ENCODE results near the gene C11orf24.

Gene C11orf24

GRCh38 chr11:68266936-68267880, 4.6 kb downstream of the C11orf24 start:
- H3K27me3 Mint-ChIP-seq = no peaks in the 10 kb centered on the region
- peaks cover 28% of the 10 kb centered on the region for H3K4me1 Mint-ChIP-seq
- H3K27ac Mint-ChIP-seq = no peak overlapping the region
- peaks cover 5% of the 10 kb centered on the region for H3K36me3 Mint-ChIP-seq
- H3K9me3 Mint-ChIP-seq = no peaks in the 10 kb centered on the region
- no peak overlapping the region for H3K4me3 Mint-ChIP-seq

GRCh38 chr11:68266121-68266891, 5.5 kb downstream of the C11orf24 start:
- H3K36me3 Mint-ChIP-seq = peaks cover 7% of the 10 kb centered on the region
- no peaks in the 10 kb centered on the region for H3K27me3 Mint-ChIP-seq
- H3K27ac Mint-ChIP-seq = no peak overlapping the region
- H3K4me3 Mint-ChIP-seq = no peak overlapping the region
- H3K4me1 Mint-ChIP-seq = peaks cover 28% of the 10 kb centered on the region
- no peaks in the 10 kb centered on the region for H3K9me3 Mint-ChIP-seq

GRCh38 chr11:68264741-68265540, 6.8 kb downstream of the C11orf24 start:
- Mint-ChIP-seq H3K27ac (no peak overlapping the region), H3K27me3 (no peaks in the 10 kb centered on the region), H3K36me3 (peaks cover 9% of the 10 kb centered on the region), H3K9me3 (no peaks in the 10 kb centered on the region), H3K4me1 (peaks cover 15% of the 10 kb centered on the region), H3K4me3 (no peak overlapping the region)

DNA sequence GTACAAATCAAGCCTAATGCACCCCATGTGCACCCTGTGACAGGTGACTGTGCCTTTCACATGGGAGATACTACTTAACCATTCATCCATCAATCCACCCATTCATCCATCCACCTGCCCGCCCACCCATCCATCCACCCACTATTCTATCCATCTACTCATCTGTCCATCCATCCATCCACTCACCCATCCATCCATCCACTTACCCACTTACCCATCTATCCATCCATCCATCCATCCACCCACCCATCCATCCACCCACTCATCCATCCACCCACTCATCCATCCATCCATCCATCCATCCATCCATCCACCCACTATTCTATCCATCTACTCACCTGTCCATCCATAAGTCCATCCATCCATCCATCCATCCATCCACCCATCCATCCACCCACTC, 7.5 kb downstream of the C11orf24 start:
- H3K4me1 Mint-ChIP-seq = peaks cover 8% of the 10 kb centered on the region
- no peaks in the 10 kb centered on the region for H3K27me3 Mint-ChIP-seq
- no peak overlapping the region for H3K4me3 Mint-ChIP-seq
- peaks cover 9% of the 10 kb centered on the region for H3K36me3 Mint-ChIP-seq
- no peak overlapping the region for H3K27ac Mint-ChIP-seq
- H3K9me3 Mint-ChIP-seq = no peaks in the 10 kb centered on the region

DNA sequence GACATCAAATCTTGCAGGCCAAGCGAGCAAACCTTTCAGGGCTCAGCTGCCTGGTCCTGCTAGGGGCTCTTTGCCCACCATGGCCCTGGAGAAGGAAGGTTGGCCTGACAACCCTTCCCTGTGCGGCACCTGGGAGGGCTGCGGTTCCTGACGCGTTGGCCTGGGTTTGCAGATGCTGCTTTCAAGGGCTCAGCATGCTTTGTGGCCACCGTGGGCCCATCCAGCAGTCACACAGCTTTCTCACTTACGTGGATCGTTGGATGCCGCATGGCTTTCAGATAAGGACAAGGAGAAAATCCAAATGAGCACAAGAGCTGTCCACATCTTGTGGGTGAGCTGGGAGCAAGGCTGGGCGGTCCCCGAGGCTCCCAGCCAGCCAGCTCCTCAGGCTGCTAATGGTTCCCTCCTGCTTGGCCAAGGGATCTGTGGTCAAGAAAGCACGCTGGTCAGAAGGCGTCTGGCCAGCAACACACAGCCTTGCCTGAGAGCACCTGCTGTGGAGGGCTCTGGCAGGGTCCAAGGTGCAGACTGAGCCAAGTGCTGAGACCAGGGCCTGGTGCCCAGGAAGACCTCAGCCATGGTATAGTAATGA, 8.2 kb downstream of the C11orf24 start:
- Mint-ChIP-seq H3K9me3 (no peaks in the 10 kb centered on the region), H3K4me1 (peaks cover under 1% of the 10 kb centered on the region), H3K27ac (no peak overlapping the region), H3K36me3 (peaks cover 9% of the 10 kb centered on the region), H3K27me3 (no peaks in the 10 kb centered on the region), H3K4me3 (no peak overlapping the region)

- no peak overlapping the region for H3K27ac Mint-ChIP-seq
- peaks cover 9% of the 10 kb centered on the region for H3K36me3 Mint-ChIP-seq
- no peak overlapping the region for H3K4me3 Mint-ChIP-seq
- no peaks in the 10 kb centered on the region for H3K27me3 Mint-ChIP-seq
- H3K9me3 Mint-ChIP-seq = no peaks in the 10 kb centered on the region
- H3K4me1 Mint-ChIP-seq = peaks cover 2% of the 10 kb centered on the region
Measured at GRCh38 chr11:68262544-68262827, 9.3 kb downstream of the C11orf24 start.

- H3K27ac Mint-ChIP-seq = no peak overlapping the region
- no peaks in the 10 kb centered on the region for H3K27me3 Mint-ChIP-seq
- peaks cover 9% of the 10 kb centered on the region for H3K36me3 Mint-ChIP-seq
- H3K4me1 Mint-ChIP-seq = peaks cover 4% of the 10 kb centered on the region
- no peak overlapping the region for H3K4me3 Mint-ChIP-seq
- no peaks in the 10 kb centered on the region for H3K9me3 Mint-ChIP-seq
Measured at GRCh38 chr11:68261749-68262543, 9.8 kb downstream of the C11orf24 start.

- Mint-ChIP-seq H3K27me3 (no peaks in the 10 kb centered on the region), H3K4me1 (peaks cover 4% of the 10 kb centered on the region), H3K36me3 (peaks cover 9% of the 10 kb centered on the region), H3K9me3 (no peaks in the 10 kb centered on the region), H3K27ac (no peak overlapping the region), H3K4me3 (no peak overlapping the region)
Measured at GRCh38 chr11:68261006-68261405, 10.8 kb downstream of the C11orf24 start.

DNA sequence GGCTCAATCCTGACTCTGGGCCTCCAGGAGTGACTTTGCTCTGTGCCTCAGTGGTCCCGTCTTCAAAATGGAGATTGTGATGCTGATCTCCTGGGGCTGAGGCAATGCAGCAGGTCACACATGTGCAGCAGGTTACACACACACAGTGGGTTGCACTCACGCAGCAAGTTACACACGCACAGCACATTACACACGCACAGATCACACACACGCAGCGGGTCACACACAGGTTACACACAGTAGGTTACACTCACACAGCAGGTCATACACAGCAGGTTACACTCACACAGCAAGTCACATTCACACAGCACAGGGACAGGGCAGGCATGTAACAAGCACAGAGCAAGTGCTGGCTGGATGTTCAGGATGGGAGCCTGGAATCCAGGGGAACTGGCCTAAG, 11.3 kb downstream of the C11orf24 start:
- no peak overlapping the region for H3K27ac Mint-ChIP-seq
- no peaks in the 10 kb centered on the region for H3K27me3 Mint-ChIP-seq
- H3K36me3 Mint-ChIP-seq = peaks cover 9% of the 10 kb centered on the region
- H3K9me3 Mint-ChIP-seq = no peaks in the 10 kb centered on the region
- no peak overlapping the region for H3K4me3 Mint-ChIP-seq
- H3K4me1 Mint-ChIP-seq = peaks cover 4% of the 10 kb centered on the region

- no peaks in the 10 kb centered on the region for H3K9me3 Mint-ChIP-seq
- H3K4me3 Mint-ChIP-seq = no peak overlapping the region
- no peaks in the 10 kb centered on the region for H3K27me3 Mint-ChIP-seq
- H3K36me3 Mint-ChIP-seq = peaks cover 5% of the 10 kb centered on the region
- H3K4me1 Mint-ChIP-seq = peaks cover 4% of the 10 kb centered on the region
- peak overlapping the region; percentile 33 for H3K27ac Mint-ChIP-seq
Measured at GRCh38 chr11:68259122-68259959, 12.4 kb downstream of the C11orf24 start.

- no peaks in the 10 kb centered on the region for H3K9me3 Mint-ChIP-seq
- H3K4me3 Mint-ChIP-seq = no peak overlapping the region
- peaks cover 5% of the 10 kb centered on the region for H3K36me3 Mint-ChIP-seq
- peaks cover 4% of the 10 kb centered on the region for H3K4me1 Mint-ChIP-seq
- no peak overlapping the region for H3K27ac Mint-ChIP-seq
- H3K27me3 Mint-ChIP-seq = no peaks in the 10 kb centered on the region
Measured at GRCh38 chr11:68258363-68258765, 13.4 kb downstream of the C11orf24 start.

DNA sequence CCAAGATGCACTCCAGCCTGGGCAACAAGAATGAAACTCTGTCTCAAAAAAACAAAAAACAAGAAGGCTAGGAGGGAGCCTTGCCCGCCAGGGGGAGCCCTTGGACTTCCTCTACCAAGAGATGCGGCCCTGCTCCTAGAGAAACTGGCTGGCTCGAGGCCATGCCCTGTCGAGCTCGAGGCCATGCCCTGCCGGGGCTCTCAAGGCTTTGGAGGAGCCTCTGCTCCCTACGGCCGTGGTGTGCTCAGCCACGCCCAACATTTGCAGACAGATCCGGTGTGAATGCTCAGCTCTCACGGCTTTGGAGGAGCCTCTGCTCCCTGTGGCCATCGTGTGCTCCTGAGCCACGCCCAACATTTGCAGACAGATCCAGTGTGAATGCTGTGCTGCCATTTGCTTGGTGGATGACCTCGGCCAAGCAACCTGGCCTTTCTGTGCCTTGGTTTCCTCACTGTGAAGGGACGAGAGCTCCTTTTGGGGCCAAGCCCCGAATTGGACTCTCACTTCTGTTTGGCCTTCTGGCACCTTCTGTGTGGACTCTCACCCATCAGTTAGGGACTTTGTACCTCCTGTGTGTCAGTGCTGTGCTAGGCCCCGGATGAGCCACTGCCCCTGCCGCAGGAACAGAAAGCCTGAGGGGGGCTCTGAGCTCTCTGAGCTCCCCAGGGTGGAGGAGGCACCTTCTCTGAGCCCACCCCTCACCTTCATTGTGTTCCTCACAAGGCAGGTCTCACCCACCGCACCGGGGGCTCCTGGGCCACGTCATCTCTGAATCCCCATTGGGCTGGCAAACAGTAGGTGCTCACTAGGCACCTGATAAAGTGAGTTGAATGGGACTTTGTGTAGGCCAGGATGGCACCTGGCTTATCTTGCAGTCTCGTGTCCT, 14.1 kb downstream of the C11orf24 start:
- Mint-ChIP-seq H3K27me3 (no peaks in the 10 kb centered on the region), H3K36me3 (peaks cover 5% of the 10 kb centered on the region), H3K4me3 (no peak overlapping the region), H3K9me3 (no peaks in the 10 kb centered on the region), H3K27ac (no peak overlapping the region), H3K4me1 (peaks cover 4% of the 10 kb centered on the region)

DNA sequence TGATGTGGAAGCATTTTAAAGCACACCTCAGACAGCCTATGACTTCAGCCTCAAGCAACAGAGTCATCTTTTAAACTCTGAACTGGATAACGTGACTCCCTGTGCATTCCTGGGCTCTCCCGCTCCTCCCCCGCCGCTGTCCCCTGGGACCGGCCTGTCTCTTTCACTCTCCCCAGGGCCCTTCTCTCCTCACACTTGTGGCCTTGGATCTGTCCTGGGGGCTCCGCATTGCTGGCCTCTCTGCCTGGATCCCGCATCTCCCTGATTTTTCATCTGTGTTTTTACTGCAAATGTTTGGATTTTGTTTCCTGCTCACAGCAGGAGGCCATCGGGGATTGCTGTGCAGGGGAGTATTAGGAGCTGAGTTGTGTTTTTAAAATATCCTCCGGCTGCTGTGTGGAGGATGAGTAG, 15.4 kb downstream of the C11orf24 start:
- Mint-ChIP-seq H3K4me1 (peaks cover 4% of the 10 kb centered on the region), H3K27me3 (no peaks in the 10 kb centered on the region)

More for the DNA sequence above, 15.4 kb downstream of the C11orf24 start:
- Mint-ChIP-seq H3K4me3 (no peak overlapping the region), H3K9me3 (no peaks in the 10 kb centered on the region), H3K36me3 (peaks cover 2% of the 10 kb centered on the region), H3K27ac (peak overlapping the region; percentile 36)

All from activated naive CD4-positive, alpha-beta T cell treated with anti-CD3 and anti-CD28 coated beads, Interleukin-2, amount 50 U/mL, for 24 hours (primary cell).